CD14-positive monocyte (primary cell): ENCODE results near the gene LEKR1. TPM values are rescaled to one million over a fixed set of nuclear protein-coding genes. Genes with fewer than 3 reads are reported as not detected.
A peak's percentile ranks its signal among the peaks of the same experiment; 100 is the strongest.

Source experiments
- DNase-seq, 3 donors: peaks; one replicate each; pipeline ENCODE4 v3.0.0-alpha.2; 2011 to 2022
- H2AFZ ChIP-seq: 2 replicates; pipeline ENCODE4 v1.6.0; 2012; ENCODE audit warnings: mild to moderate bottlenecking, low read depth, low read length, inconsistent platforms; ENCODE audit not compliant: insufficient read depth, poor library complexity, severe bottlenecking
- H3K27ac ChIP-seq, 2 donors: 1 replicate in 1 of 2; 2 replicates in 1 of 2; pipeline ENCODE4 v1.5.1; 2012 to 2013; ENCODE audit warnings: low read length in 2 of 2, control low read depth in 1 of 2, inconsistent platforms in 1 of 2, low read depth in 1 of 2, mild to moderate bottlenecking in 1 of 2
- H3K27me3 ChIP-seq, 2 donors: one replicate each; pipeline versions ENCODE4 v1.6.0 to v1.6.1; 2011 to 2013; ENCODE audit warnings: low read length in 2 of 2; ENCODE audit not compliant: control insufficient read depth in 2 of 2, insufficient read depth in 2 of 2
- H3K36me3 ChIP-seq, 2 donors: replicated peaks in 1 of 2; 1 replicate in 1 of 2; 2 replicates in 1 of 2; pipeline versions ENCODE4 v1.5.1 to v1.6.1; 2012 to 2013; ENCODE audit warnings: low read length in 2 of 2, control low read depth in 1 of 2, inconsistent platforms in 1 of 2, mild to moderate bottlenecking in 1 of 2; ENCODE audit not compliant: insufficient read depth in 2 of 2, control insufficient read depth in 1 of 2
- H3K4me1 ChIP-seq, 2 donors: 1 replicate in 1 of 2; 2 replicates in 1 of 2; pipeline versions ENCODE4 v1.5.1 to v1.6.1; 2012 to 2013; ENCODE audit warnings: low read length in 2 of 2, control low read depth in 1 of 2, inconsistent platforms in 1 of 2, mild to moderate bottlenecking in 1 of 2, moderate library complexity in 1 of 2; ENCODE audit not compliant: insufficient read depth in 2 of 2, control insufficient read depth in 1 of 2
- H3K4me2 ChIP-seq: replicated peaks from 2 replicates; pipeline ENCODE3; 2012; ENCODE audit warnings: low read length, moderate library complexity, mild to moderate bottlenecking; ENCODE audit not compliant: poor library complexity, severe bottlenecking; ENCODE audit errors: extremely low read depth
- H3K4me3 ChIP-seq, 3 experiments: fragments of 200-600 bp in 1 of 3; sonication (generic) in 1 of 3; replicated peaks in 1 of 3; 1 replicate in 2 of 3; 2 replicates in 1 of 3; pipeline ENCODE4 v1.5.1; 2011 to 2013; ENCODE audit warnings: low read length in 3 of 3, mild to moderate bottlenecking in 3 of 3, control low read depth in 2 of 3, low read depth in 2 of 3, inconsistent platforms in 1 of 3, moderate library complexity in 1 of 3
- H3K79me2 ChIP-seq: 2 replicates; pipeline ENCODE4 v1.6.0; 2012; ENCODE audit warnings: mild to moderate bottlenecking, control low read depth, inconsistent platforms, low read length, moderate library complexity; ENCODE audit not compliant: insufficient read depth
- H3K9ac ChIP-seq: 2 replicates; pipeline ENCODE4 v1.6.0; 2017; ENCODE audit warnings: low read length, mild to moderate bottlenecking; ENCODE audit not compliant: insufficient read depth, poor library complexity, severe bottlenecking
- H3K9me3 ChIP-seq, 2 donors: replicated peaks in 1 of 2; 1 replicate in 1 of 2; 2 replicates in 1 of 2; pipeline versions ENCODE4 v1.5.1 to v1.6.1; 2012 to 2013; ENCODE audit warnings: low read length in 2 of 2, control low read depth in 1 of 2; ENCODE audit not compliant: control insufficient read depth in 1 of 2, insufficient read depth in 1 of 2
- H4K20me1 ChIP-seq: 2 replicates; pipeline ENCODE4 v1.6.0; 2012; ENCODE audit warnings: mild to moderate bottlenecking, low read length, control low read depth, moderate library complexity; ENCODE audit not compliant: insufficient read depth
- H3K27ac Mint-ChIP-seq, 7 donors: one replicate each; pipeline ENCODE4 v1.8.0; 2020; ENCODE audit warnings: mild to moderate bottlenecking in 7 of 7, mixed read lengths in 7 of 7, moderate library complexity in 6 of 7, inconsistent platforms in 2 of 7
- H3K27me3 Mint-ChIP-seq, 3 donors: one replicate each; pipeline ENCODE4 v1.8.0; 2021 to 2022; ENCODE audit warnings: low read depth in 3 of 3, mild to moderate bottlenecking in 3 of 3, mixed read lengths in 3 of 3, moderate library complexity in 3 of 3, inconsistent platforms in 1 of 3
- H3K36me3 Mint-ChIP-seq, 2 donors: one replicate each; pipeline ENCODE4 v1.8.0; 2020; ENCODE audit warnings: mixed read lengths in 2 of 2, inconsistent platforms in 1 of 2, mild to moderate bottlenecking in 1 of 2
- H3K4me1 Mint-ChIP-seq: one replicate; pipeline ENCODE4 v1.8.0; 2020; ENCODE audit warnings: mild to moderate bottlenecking, mixed read lengths
- H3K4me3 Mint-ChIP-seq, 2 donors: one replicate each; pipeline ENCODE4 v1.8.0; 2020; ENCODE audit warnings: mild to moderate bottlenecking in 2 of 2, mixed read lengths in 2 of 2, moderate library complexity in 1 of 2
- H3K9me3 Mint-ChIP-seq, 7 donors: one replicate each; pipeline ENCODE4 v1.8.0; 2020 to 2022; ENCODE audit warnings: mixed read lengths in 7 of 7, mild to moderate bottlenecking in 6 of 7, moderate library complexity in 6 of 7, inconsistent platforms in 2 of 7
- CTCF ChIP-seq: fragments of 200-600 bp; IDR thresholded peaks from one replicate; pipeline ENCODE4 v1.8.0; 2022; ENCODE audit warnings: antibody characterized with exemption, mild to moderate bottlenecking
- WGBS: methylation state at CpG from one replicate; pipeline ENCODE4 v1.1.5; 2013; ENCODE audit warnings: missing lambda C conversion rate; ENCODE audit not compliant: insufficient coverage; 5-methylcytosine and 5-hydroxymethylcytosine counted together
- intact Hi-C, 2 donors: fragments of 100-400 bp; cut with micrococcal nuclease; formaldehyde crosslinking; loops; one replicate each; pipeline versions ENCODE4 v1.15.0 to v1.15.1; 2023
- polyA plus RNA-seq, 3 donors: library from polyadenylated mRNA; depleted of rRNA in 1 of 3; unstranded in 2 of 3; stranded (reverse) in 1 of 3; fragments of 300-500 nt in 2 of 3; fragments of >200 nt in 1 of 3; fragmentation: Illumina TruSeq in 2 of 3; gene quantifications; 1 replicate in 2 of 3; 2 replicates in 1 of 3; pipeline ENCODE4 v1.2.3, GENCODE V29; 2012 to 2021

LEKR1 gene
- polyA plus RNA-seq, 3 donors = 0.51 to 0.80 TPM; not detected in 1

- H3K4me3 Mint-ChIP-seq = no peak overlapping the region
- H3K36me3 Mint-ChIP-seq = peaks cover 0 to 3% of the 10 kb centered on the region in 2 donors
- H3K27ac Mint-ChIP-seq = no peak overlapping the region
- no peaks in the 10 kb centered on the region for H3K27me3 Mint-ChIP-seq
- no CpG with 5 or more reads among the region's 1 CpG for WGBS
- H3K36me3 ChIP-seq = no peaks in the 10 kb centered on the region
- H3K27ac ChIP-seq = no peak overlapping the region
- no peaks in the 10 kb centered on the region for H3K79me2 ChIP-seq
- H3K27me3 ChIP-seq = no peaks in the 10 kb centered on the region
- no peaks in the 10 kb centered on the region for H3K9me3 Mint-ChIP-seq
- H2AFZ ChIP-seq = no peak overlapping the region
- intact Hi-C loops = no loop called here
- H3K4me3 ChIP-seq = no peak overlapping the region
- H3K4me1 ChIP-seq = peaks cover 10 to 11% of the 10 kb centered on the region in 2 donors
- H3K4me2 ChIP-seq = no peak overlapping the region
- no peak overlapping the region for H3K9ac ChIP-seq
- TF ChIP-seq CTCF = no peak
- peak in 1 of 3 donors; percentile 12 for DNase-seq
- H4K20me1 ChIP-seq = no peaks in the 10 kb centered on the region
- H3K4me1 Mint-ChIP-seq = peaks cover 14% of the 10 kb centered on the region
- H3K9me3 ChIP-seq = no peaks in the 10 kb centered on the region
These were observed 38.1 kb upstream of the LEKR1 start for GRCh38 chr3:156787926-156788663.

DNA sequence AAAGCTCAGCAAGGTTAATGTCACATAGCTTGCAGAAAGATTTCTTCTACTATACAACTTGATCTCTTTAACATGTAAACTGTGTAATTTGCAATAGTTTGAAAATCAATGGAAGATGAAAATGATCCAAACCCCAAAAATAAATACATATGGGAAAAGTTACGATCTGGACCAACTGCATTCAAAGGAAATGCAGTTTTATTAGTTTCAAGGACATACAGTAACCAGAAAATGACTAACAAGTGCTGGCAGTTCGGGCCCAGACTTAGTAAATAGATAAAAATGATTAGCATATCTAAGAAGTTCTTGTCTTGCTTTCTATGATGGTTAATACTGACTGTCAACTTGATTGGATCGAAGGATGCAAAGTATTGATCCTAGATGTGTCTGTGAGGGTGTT is 37.3 kb upstream of the LEKR1 start:
- Histone ChIP-seq H3K9ac (no peak overlapping the region), H3K79me2 (no peaks in the 10 kb centered on the region), H3K4me2 (no peak overlapping the region), H3K9me3 (no peaks in the 10 kb centered on the region), H3K36me3 (no peaks in the 10 kb centered on the region), H4K20me1 (no peaks in the 10 kb centered on the region), H3K4me1 (peaks cover 10 to 11% of the 10 kb centered on the region in 2 donors), H3K4me3 (no peak overlapping the region), H2AFZ (no peak overlapping the region), H3K27me3 (no peaks in the 10 kb centered on the region), H3K27ac (no peak overlapping the region)
- no peaks in the 10 kb centered on the region for H3K27me3 Mint-ChIP-seq
- H3K36me3 Mint-ChIP-seq = peaks cover 0 to 3% of the 10 kb centered on the region in 2 donors
- H3K4me1 Mint-ChIP-seq = peaks cover 20% of the 10 kb centered on the region
- H3K4me3 Mint-ChIP-seq = no peak overlapping the region
- no peaks in the 10 kb centered on the region for H3K9me3 Mint-ChIP-seq
- TF ChIP-seq CTCF = no peak
- 100% methylated on average over 1 of the region's 3 CpGs for whole genome bisulfite sequencing
- DNase-seq = no peak
- intact Hi-C loops = no loop called here
- no peak overlapping the region for H3K27ac Mint-ChIP-seq
